ENCODE data around the gene AHNAK2.

The AHNAK2 gene

GRCh38 chr14:105012171-105012985, 34.2 kb upstream of the AHNAK2 start:
- DNase-seq = no peak

- DNase-seq = no peak
Observed at GRCh38 chr14:105011312-105011990, 33.3 kb upstream of the AHNAK2 start.

- DNase-seq = no peak
Observed at GRCh38 chr14:105010891-105011291, 32.7 kb upstream of the AHNAK2 start.

- DNase-seq = no peak
Observed at GRCh38 chr14:105010106-105010505, 31.9 kb upstream of the AHNAK2 start.

GRCh38 chr14:105007593-105008264, 29.6 kb upstream of the AHNAK2 start:
- DNase-seq = no peak

- no peak for DNase-seq
Observed at GRCh38 chr14:105006831-105007592, 28.8 kb upstream of the AHNAK2 start.

- DNase-seq = no peak
Observed at GRCh38 chr14:105005929-105006830, 28.0 kb upstream of the AHNAK2 start.

GRCh38 chr14:105005329-105005928, 27.3 kb upstream of the AHNAK2 start:
- DNase-seq = no peak

- DNase-seq = no peak
Observed at GRCh38 chr14:104999361-104999760, 21.2 kb upstream of the AHNAK2 start.

- no peak for DNase-seq
Observed at GRCh38 chr14:104998801-104999200, 20.6 kb upstream of the AHNAK2 start.

GRCh38 chr14:104996483-104996882, 18.3 kb upstream of the AHNAK2 start:
- no peak for DNase-seq

- no peak for DNase-seq
Observed at GRCh38 chr14:104996032-104996431, 17.9 kb upstream of the AHNAK2 start.

GRCh38 chr14:104994978-104995377, 16.8 kb upstream of the AHNAK2 start:
- no peak for DNase-seq

- DNase-seq = no peak
Observed at GRCh38 chr14:104993808-104994591, 15.8 kb upstream of the AHNAK2 start.

GRCh38 chr14:104993306-104993705, 15.1 kb upstream of the AHNAK2 start:
- DNase-seq = no peak

GRCh38 chr14:104992501-104992900, 14.3 kb upstream of the AHNAK2 start:
- DNase-seq = no peak

GRCh38 chr14:104991896-104992230, 13.7 kb upstream of the AHNAK2 start:
- DNase-seq = no peak

GRCh38 chr14:104989951-104990303, 11.8 kb upstream of the AHNAK2 start:
- no peak for DNase-seq

GRCh38 chr14:104989236-104989950, 11.2 kb upstream of the AHNAK2 start:
- DNase-seq = no peak

Data from right kidney (tissue), 1 donor.